H9 (cell line): ENCODE results near the gene OR2G6. TPM values are rescaled to one million over a fixed set of nuclear protein-coding genes. Genes with fewer than 3 reads are reported as not detected.
"Not testable (repeated sequence)": the region's sequence is repeated elsewhere in the genome, so short reads cannot be mapped to it uniquely, and the experiment has no call there.

ENCODE experiments used
- DNase-seq: peaks from one replicate; pipeline ENCODE4 v3.0.0-alpha.2; 2017
- H2AFZ ChIP-seq: one replicate; pipeline ENCODE4 v1.6.1; 2013; ENCODE audit warnings: mild to moderate bottlenecking, low read length, control low read depth, moderate library complexity
- H2AK5ac ChIP-seq: 2 replicates; pipeline ENCODE4 v1.6.1; 2013; ENCODE audit warnings: low read length, control low read depth, mixed read lengths; ENCODE audit not compliant: insufficient read length
- H2BK120ac ChIP-seq: one replicate; pipeline ENCODE4 v1.6.1; 2013; ENCODE audit warnings: low read depth, mild to moderate bottlenecking, low read length, control low read depth, inconsistent platforms; ENCODE audit not compliant: poor library complexity, severe bottlenecking
- H2BK12ac ChIP-seq: 2 replicates; pipeline ENCODE4 v1.6.1; 2013; ENCODE audit warnings: low read length, control low read depth, mixed read lengths, low read depth; ENCODE audit not compliant: insufficient read length
- H2BK15ac ChIP-seq: 2 replicates; pipeline ENCODE4 v1.6.1; 2013; ENCODE audit warnings: low read depth, low read length, control low read depth
- H2BK20ac ChIP-seq: one replicate; pipeline ENCODE4 v1.6.1; 2013; ENCODE audit warnings: low read depth, mild to moderate bottlenecking, low read length, control low read depth, inconsistent platforms; ENCODE audit not compliant: poor library complexity, severe bottlenecking
- H2BK5ac ChIP-seq: 2 replicates; pipeline ENCODE4 v1.6.1; 2013; ENCODE audit warnings: low read length, control low read depth, mixed read lengths; ENCODE audit not compliant: insufficient read length
- H3K14ac ChIP-seq: 2 replicates; pipeline ENCODE4 v1.6.1; 2013; ENCODE audit warnings: low read length, control low read depth; ENCODE audit not compliant: insufficient read depth
- H3K18ac ChIP-seq: 2 replicates; pipeline ENCODE4 v1.6.1; 2013; ENCODE audit warnings: low read depth, mild to moderate bottlenecking, mixed read lengths, low read length, control low read depth; ENCODE audit not compliant: insufficient read length
- H3K23ac ChIP-seq: 2 replicates; pipeline ENCODE4 v1.6.1; 2013; ENCODE audit warnings: low read length, control low read depth, mixed read lengths, low read depth; ENCODE audit not compliant: insufficient read length
- H3K23me2 ChIP-seq: 2 replicates; pipeline ENCODE4 v1.6.1; 2013; ENCODE audit warnings: low read depth, mild to moderate bottlenecking, mixed read lengths, low read length, control low read depth; ENCODE audit not compliant: insufficient read length, poor library complexity, severe bottlenecking
- H3K27ac ChIP-seq: 2 replicates; pipeline ENCODE4 v1.5.1; 2013; ENCODE audit warnings: low read length, control low read depth, mixed read lengths, low read depth; ENCODE audit not compliant: insufficient read length
- H3K27me3 ChIP-seq: 2 replicates; pipeline ENCODE4 v1.6.1; 2013; ENCODE audit warnings: low read length, control low read depth, inconsistent platforms; ENCODE audit not compliant: insufficient read depth
- H3K4ac ChIP-seq: 2 replicates; pipeline ENCODE4 v1.6.1; 2013; ENCODE audit warnings: low read depth, mild to moderate bottlenecking, control low read depth, inconsistent platforms, low read length, moderate library complexity
- H3K4me1 ChIP-seq: 2 replicates; pipeline ENCODE4 v1.6.1; 2013; ENCODE audit warnings: low read length, control low read depth, inconsistent platforms; ENCODE audit not compliant: insufficient read depth
- H3K4me2 ChIP-seq: 2 replicates; pipeline ENCODE4 v1.6.1; 2013; ENCODE audit warnings: low read length, control low read depth, mixed read lengths; ENCODE audit not compliant: insufficient read length, insufficient read depth
- H3K56ac ChIP-seq: 2 replicates; pipeline ENCODE4 v1.6.1; 2013; ENCODE audit warnings: low read depth, mild to moderate bottlenecking, mixed read lengths, low read length, control low read depth; ENCODE audit not compliant: insufficient read length
- H3K79me1 ChIP-seq: 2 replicates; pipeline ENCODE4 v1.6.1; 2013; ENCODE audit warnings: low read depth, mild to moderate bottlenecking, moderate library complexity, low read length, control low read depth, inconsistent platforms; ENCODE audit not compliant: insufficient read depth, poor library complexity, severe bottlenecking
- H3K79me2 ChIP-seq: 2 replicates; pipeline ENCODE4 v1.6.1; 2013; ENCODE audit warnings: low read length, control low read depth, inconsistent platforms; ENCODE audit not compliant: insufficient read depth
- H3K9ac ChIP-seq: 2 replicates; pipeline ENCODE4 v1.6.1; 2013; ENCODE audit warnings: low read length, control low read depth, mixed read lengths; ENCODE audit not compliant: insufficient read length; ENCODE audit errors: extremely low read depth
- H3K9me3 ChIP-seq: one replicate; pipeline ENCODE4 v1.6.1; 2013; ENCODE audit warnings: low read depth, low read length, inconsistent platforms; ENCODE audit not compliant: control insufficient read depth
- H3T11ph ChIP-seq: one replicate; pipeline ENCODE4 v1.6.1; 2013; ENCODE audit warnings: mild to moderate bottlenecking, low read length, control low read depth, inconsistent platforms
- H4K20me1 ChIP-seq: one replicate; pipeline ENCODE4 v1.6.1; 2013; ENCODE audit not compliant: control insufficient read depth, insufficient read length, insufficient read depth
- H4K5ac ChIP-seq: 2 replicates; pipeline ENCODE4 v1.6.1; 2013; ENCODE audit warnings: low read depth, mild to moderate bottlenecking, mixed read lengths, low read length, control low read depth; ENCODE audit not compliant: insufficient read length
- H4K8ac ChIP-seq: replicated peaks from 2 replicates; pipeline ENCODE4 v1.6.1; 2013; ENCODE audit warnings: low read length, control low read depth, mixed read lengths, low read depth; ENCODE audit not compliant: insufficient read length
- H4K91ac ChIP-seq: 2 replicates; pipeline ENCODE4 v1.6.1; 2013; ENCODE audit warnings: low read depth, mild to moderate bottlenecking, moderate library complexity, mixed read lengths, low read length, control low read depth; ENCODE audit not compliant: insufficient read length
- H3K27ac Mint-ChIP-seq, 3 experiments: 2 replicates in 2 of 3; 3 replicates in 1 of 3; pipeline ENCODE4 v1.8.0; 2020 to 2021; ENCODE audit warnings: mixed read lengths in 3 of 3, mild to moderate bottlenecking in 1 of 3, moderate library complexity in 1 of 3
- H3K27me3 Mint-ChIP-seq: 2 replicates; pipeline ENCODE4 v1.8.0; 2021; ENCODE audit warnings: low read depth, mild to moderate bottlenecking, moderate library complexity, mixed read lengths
- H3K36me3 Mint-ChIP-seq, 3 experiments: 2 replicates in 2 of 3; 3 replicates in 1 of 3; pipeline ENCODE4 v1.8.0; 2020 to 2021; ENCODE audit warnings: low read depth in 3 of 3, mixed read lengths in 3 of 3; ENCODE audit not compliant: insufficient read depth in 1 of 3
- H3K4me1 Mint-ChIP-seq, 2 experiments: 2 replicates each; pipeline ENCODE4 v1.8.0; 2020; ENCODE audit warnings: mixed read lengths in 2 of 2
- H3K4me3 Mint-ChIP-seq, 2 experiments: 2 replicates in 1 of 2; 3 replicates in 1 of 2; pipeline ENCODE4 v1.8.0; 2020 to 2021; ENCODE audit warnings: mild to moderate bottlenecking in 2 of 2, mixed read lengths in 2 of 2, moderate library complexity in 1 of 2
- H3K9me3 Mint-ChIP-seq, 2 experiments: 2 replicates in 1 of 2; 3 replicates in 1 of 2; pipeline ENCODE4 v1.8.0; 2020; ENCODE audit warnings: mild to moderate bottlenecking in 2 of 2, mixed read lengths in 2 of 2, moderate library complexity in 1 of 2
- WGBS: extraction: QIAGEN DNeasy Blood & Tissue Kit; methylation state at CpG from one replicate; pipeline ENCODE4 v1.1.7; 2013; ENCODE audit warnings: missing lambda C conversion rate, low lambda C conversion rate, mixed read lengths; ENCODE audit not compliant: insufficient read length; ENCODE audit errors: extremely low coverage; 5-methylcytosine and 5-hydroxymethylcytosine counted together
- total RNA-seq: library from RNA; stranded (reverse); gene quantifications from 2 replicates; pipeline ENCODE4 v1.2.1, GENCODE V29; 2021

OR2G6 gene
- total RNA-seq, 1 experiment from 2014 or later, result not detected

GRCh38 chr1:248574657-248575056 is 66.8 kb downstream of the OR2G6 start, which contains the start of gene OR2T34:
OR2T34 (minus strand) TSS chr1:248574757; CDS start chr1:248574757, 0 bp downstream.
- not testable (repeated sequence) for DNase-seq, H4K5ac ChIP-seq, H3K23me2 ChIP-seq, H4K8ac ChIP-seq, H2AK5ac ChIP-seq, H2BK12ac ChIP-seq, H3K27me3 ChIP-seq, H3K27me3 Mint-ChIP-seq, H2BK15ac ChIP-seq, H3K4me3 Mint-ChIP-seq, H3K14ac ChIP-seq, H3K79me1 ChIP-seq, H3K18ac ChIP-seq, H2BK120ac ChIP-seq, H3K23ac ChIP-seq, H2BK20ac ChIP-seq, H3K27ac ChIP-seq, H2AFZ ChIP-seq, H3K27ac Mint-ChIP-seq, H3K79me2 ChIP-seq, H3K4ac ChIP-seq, H4K91ac ChIP-seq, H3K4me1 Mint-ChIP-seq, H3K9ac ChIP-seq, H3K56ac ChIP-seq, H3T11ph ChIP-seq, H2BK5ac ChIP-seq, H3K4me1 ChIP-seq, H3K4me2 ChIP-seq, H4K20me1 ChIP-seq
- H3K9me3 ChIP-seq, result peaks cover 14% of the 10 kb centered on the region
- H3K36me3 Mint-ChIP-seq, result peaks cover 0 to 18% (median 8%) of the 10 kb centered on the region in 3 experiments; a peak in 6 of 7 replicates
- no CpG with 5 or more reads among the region's 3 CpGs for WGBS
- peaks cover 51 to 55% of the 10 kb centered on the region in 2 experiments for H3K9me3 Mint-ChIP-seq
